Common myeloid progenitor, CD34-positive (primary cell): ENCODE results near the gene PLOD1.
A peak's percentile ranks its signal among the peaks of the same experiment; 100 is the strongest.
"Not testable (repeated sequence)": the region's sequence is repeated elsewhere in the genome, so short reads cannot be mapped to it uniquely, and the experiment has no call there.

ENCODE experiments used
- CTCF ChIA-PET: fragments of 350-600 bp; sonication (Branson Sonifier 250); formaldehyde crosslinking; loops from one replicate; lab custom pipeline; 2021; ENCODE audit warnings: antibody characterized with exemption; lab: Charles Lee
- POLR2A ChIA-PET: fragments of 350-600 bp; sonication (Branson Sonifier 250); formaldehyde crosslinking; loops from one replicate; lab custom pipeline; 2021; ENCODE audit warnings: antibody characterized with exemption; lab: Charles Lee
- DNase-seq, 3 donors: peaks; one replicate each; pipeline versions ENCODE4 v3.0.0 to v3.0.0-alpha.2; 2013
- H3K27ac ChIP-seq, 2 experiments: 1 replicate in 1 of 2; 2 replicates in 1 of 2; pipeline ENCODE4 v1.7.0; 2013; ENCODE audit warnings: inconsistent platforms in 2 of 2, low read length in 2 of 2, mild to moderate bottlenecking in 2 of 2, low read depth in 1 of 2, moderate library complexity in 1 of 2; ENCODE audit not compliant: severe bottlenecking in 2 of 2, insufficient read depth in 1 of 2, poor library complexity in 1 of 2
- H3K27me3 ChIP-seq, 5 experiments: replicated peaks in 2 of 5; 1 replicate in 3 of 5; 2 replicates in 2 of 5; pipeline versions ENCODE4 v1.6.1 to v1.7.0; 2013; ENCODE audit warnings: low read length in 4 of 5, mild to moderate bottlenecking in 2 of 5, moderate library complexity in 2 of 5, inconsistent platforms in 1 of 5; ENCODE audit not compliant: insufficient read depth in 5 of 5, control insufficient read depth in 4 of 5
- H3K36me3 ChIP-seq, 4 experiments: 1 replicate in 2 of 4; 2 replicates in 2 of 4; pipeline versions ENCODE4 v1.6.1 to v1.7.0; 2013; ENCODE audit warnings: low read length in 3 of 4, control low read depth in 1 of 4, mild to moderate bottlenecking in 1 of 4; ENCODE audit not compliant: control insufficient read depth in 4 of 4, insufficient read depth in 4 of 4
- H3K4me1 ChIP-seq, 4 experiments: 1 replicate in 3 of 4; 2 replicates in 1 of 4; pipeline versions ENCODE4 v1.6.1 to v1.7.1; 2013; ENCODE audit warnings: low read length in 3 of 4, mild to moderate bottlenecking in 3 of 4, control low read depth in 1 of 4, inconsistent platforms in 1 of 4, moderate library complexity in 1 of 4; ENCODE audit not compliant: control insufficient read depth in 4 of 4, insufficient read depth in 4 of 4; ENCODE audit errors: control extremely low read depth in 1 of 4
- H3K4me3 ChIP-seq, 7 experiments: 1 replicate in 4 of 7; 2 replicates in 3 of 7; pipeline versions ENCODE4 v1.5.1 to v1.7.0; 2013; ENCODE audit warnings: mild to moderate bottlenecking in 7 of 7, low read length in 6 of 7, moderate library complexity in 6 of 7, inconsistent platforms in 2 of 7, low read depth in 2 of 7, control low read depth in 1 of 7; ENCODE audit not compliant: insufficient read depth in 4 of 7, control insufficient read depth in 1 of 7; ENCODE audit errors: extremely low read depth in 1 of 7
- H3K9me3 ChIP-seq, 5 experiments: 1 replicate in 4 of 5; 2 replicates in 1 of 5; pipeline versions ENCODE4 v1.6.1 to v1.7.1; 2013; ENCODE audit warnings: low read length in 4 of 5, mild to moderate bottlenecking in 2 of 5, inconsistent platforms in 1 of 5, low read depth in 1 of 5, moderate library complexity in 1 of 5; ENCODE audit not compliant: control insufficient read depth in 4 of 5, insufficient read depth in 2 of 5; ENCODE audit errors: control extremely low read depth in 1 of 5
- WGBS: methylation state at CpG from one replicate; pipeline ENCODE4 v1.1.5; 2013; ENCODE audit not compliant: insufficient coverage; 5-methylcytosine and 5-hydroxymethylcytosine counted together

Gene PLOD1

DNA sequence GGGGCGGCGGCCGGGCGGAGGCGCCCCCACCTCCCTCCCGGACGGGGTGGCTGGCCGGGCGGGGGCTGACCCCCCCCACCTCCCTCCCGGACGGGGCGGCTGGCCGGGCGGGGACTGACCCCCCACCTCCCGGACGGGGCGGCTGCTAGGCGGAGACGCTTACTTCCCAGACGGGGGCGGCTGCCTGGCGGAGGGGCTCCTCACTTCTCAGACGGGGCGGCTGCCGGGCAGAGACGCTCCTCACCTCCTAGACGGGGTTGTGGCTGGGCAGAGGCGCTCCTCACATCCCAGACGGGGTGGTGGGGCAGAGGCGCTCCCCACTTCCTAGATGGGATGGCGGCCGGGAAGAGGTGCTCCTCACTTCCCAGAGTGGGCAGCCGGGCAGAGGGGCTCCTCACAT lies 73.8 kb downstream of the PLOD1 start:
- 93% methylated on average over 12 of the region's 33 CpGs for WGBS
- CTCF ChIA-PET, DNase-seq, POLR2A ChIA-PET, H3K27ac ChIP-seq, H3K9me3 ChIP-seq, H3K27me3 ChIP-seq, H3K4me3 ChIP-seq, H3K4me1 ChIP-seq: not testable (repeated sequence)
- peaks cover 17 to 82% (median 61%) of the 10 kb centered on the region in 4 experiments for H3K36me3 ChIP-seq

DNA sequence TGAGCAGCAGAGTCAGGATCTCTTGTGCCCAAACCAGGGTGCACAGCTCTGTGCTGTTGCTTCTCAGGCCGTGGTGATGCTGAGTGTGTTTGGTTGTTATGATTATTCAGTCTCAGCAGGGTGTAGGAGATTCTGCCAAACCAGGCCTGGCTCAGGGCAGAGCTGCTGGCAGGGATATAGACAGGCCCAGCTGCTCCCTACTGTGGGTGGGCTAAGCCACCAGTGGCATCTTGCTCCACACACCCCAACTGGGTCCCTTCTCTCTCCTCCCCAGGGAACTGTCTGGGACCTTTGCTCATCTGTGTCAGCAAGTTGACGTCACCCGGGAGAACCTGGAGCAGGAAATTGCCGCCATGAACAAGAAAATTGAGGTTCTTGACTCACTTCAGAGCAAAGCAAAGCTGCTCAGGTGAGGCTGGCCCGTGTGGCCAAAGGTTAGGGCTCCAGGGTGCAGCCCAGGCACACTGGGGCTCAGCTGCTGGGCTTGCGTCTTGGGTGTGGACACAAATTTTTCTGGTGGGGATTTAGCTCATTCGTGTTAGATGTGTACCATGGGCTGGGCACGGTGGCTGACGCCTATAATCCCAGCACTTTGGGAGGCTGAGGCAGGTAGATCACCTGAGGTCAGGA lies 74.9 kb downstream of the PLOD1 start:
- WGBS: 99% methylated on average over 7 of the region's 9 CpGs
- ChIA-PET CTCF (interaction anchor here (1.7 to 2.0 kb wide), 2 partner anchors 9 to 11 kb away, joined by 3 to 5 read pairs; no protein-coding TSS in a partner anchor), POLR2A (no interaction called here)
- Histone ChIP-seq H3K4me1 (no peaks in the 10 kb centered on the region), H3K4me3 (no peak overlapping the region), H3K36me3 (peaks cover 14 to 78% (median 55%) of the 10 kb centered on the region in 4 experiments), H3K9me3 (no peaks in the 10 kb centered on the region), H3K27me3 (no peaks in the 10 kb centered on the region), H3K27ac (no peak overlapping the region)
- no peak for DNase-seq

DNA sequence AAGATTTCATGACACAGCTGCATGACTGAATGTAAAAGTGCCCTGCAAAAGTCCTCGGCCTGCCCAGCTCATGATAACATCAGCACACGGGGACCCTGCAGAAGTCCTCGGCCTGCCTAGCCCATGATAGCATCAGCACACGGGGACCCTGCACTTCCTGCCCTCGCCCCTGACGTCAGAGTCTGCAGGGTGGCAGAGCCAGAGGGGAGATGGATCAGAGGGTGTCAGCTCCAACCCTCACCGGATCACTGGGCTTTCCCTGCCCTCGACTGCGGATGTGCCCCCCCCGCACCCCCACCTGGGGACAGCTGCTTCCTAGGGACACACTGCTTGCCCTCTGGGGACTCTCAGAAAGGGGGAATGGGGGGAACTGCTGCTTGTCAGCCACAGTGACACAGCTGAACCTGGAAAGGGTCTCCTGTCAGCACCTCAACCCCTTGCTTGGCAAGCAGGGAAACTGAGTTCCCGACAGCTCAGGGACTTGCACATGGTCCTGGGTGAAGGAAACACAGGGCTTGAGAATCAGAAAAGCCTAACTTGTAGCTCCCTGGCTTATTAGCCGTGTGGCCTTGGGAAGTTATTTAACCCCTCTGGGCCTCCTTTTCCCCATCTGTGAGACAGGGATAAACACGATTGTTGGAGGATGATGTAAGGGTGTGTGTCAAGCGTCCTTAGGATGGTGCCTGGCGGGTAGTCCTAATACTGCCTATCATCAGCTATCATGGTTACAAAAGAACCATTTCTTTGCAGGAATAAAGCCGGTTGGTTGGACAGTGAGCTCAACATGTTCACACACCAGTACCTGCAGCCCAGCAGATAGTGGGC lies 76.4 kb downstream of the PLOD1 start:
- H3K4me1 ChIP-seq: no peaks in the 10 kb centered on the region
- DNase-seq: no peak
- H3K36me3 ChIP-seq: peaks cover 4 to 69% (median 43%) of the 10 kb centered on the region in 4 experiments
- no peak overlapping the region for H3K27ac ChIP-seq
- 91% methylated on average over 6 of the region's 16 CpGs for WGBS
- H3K27me3 ChIP-seq: no peaks in the 10 kb centered on the region
- ChIA-PET CTCF (interaction anchor here (1.4 to 2.0 kb wide), 4 partner anchors 8 to 16 kb away, joined by 3 to 5 read pairs (median 3); no protein-coding TSS in a partner anchor), POLR2A (no interaction called here)
- H3K9me3 ChIP-seq: no peaks in the 10 kb centered on the region
- H3K4me3 ChIP-seq: no peak overlapping the region

DNA sequence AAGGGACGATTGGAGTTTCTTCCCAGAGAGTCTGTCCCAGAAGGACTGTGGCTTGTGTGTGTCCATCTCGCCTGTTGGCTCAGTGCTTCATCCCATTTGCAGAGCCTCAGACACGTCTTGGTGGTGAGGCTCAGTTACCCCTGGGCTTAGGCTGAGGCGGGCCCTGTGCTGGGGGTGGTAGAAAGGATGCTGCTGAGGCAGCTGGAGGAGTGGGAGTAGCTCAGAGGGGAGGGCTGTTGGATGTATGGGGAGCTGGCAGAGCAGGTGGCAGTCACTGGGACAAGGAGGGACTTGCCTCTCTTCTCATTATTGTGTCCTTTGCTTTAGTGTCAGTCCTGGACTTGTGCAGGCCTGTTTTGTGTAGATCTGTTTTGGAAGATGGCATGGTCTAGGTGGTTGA lies 77.5 kb downstream of the PLOD1 start:
- Histone ChIP-seq H3K4me3 (no peak overlapping the region), H3K4me1 (no peaks in the 10 kb centered on the region), H3K27ac (peak overlapping the region in 1 of 2 experiments; percentile 8), H3K9me3 (no peaks in the 10 kb centered on the region), H3K27me3 (no peaks in the 10 kb centered on the region), H3K36me3 (peaks cover 2 to 59% (median 33%) of the 10 kb centered on the region in 4 experiments)
- ChIA-PET CTCF (interaction anchor here (1.5 kb wide), 1 partner anchor 15 kb away, joined by 3 read pairs; no protein-coding TSS in a partner anchor), POLR2A (no interaction called here)
- DNase-seq: no peak
- 96% methylated on average over 4 of the region's 4 CpGs for WGBS

GRCh38 chr1:12012560-12013316 lies 78.2 kb downstream of the PLOD1 start:
- no peaks in the 10 kb centered on the region for H3K9me3 ChIP-seq
- no peaks in the 10 kb centered on the region for H3K27me3 ChIP-seq
- no peak for DNase-seq
- WGBS: 92% methylated on average over 7 of the region's 8 CpGs
- peak overlapping the region in 1 of 2 experiments; percentile 8 for H3K27ac ChIP-seq
- ChIA-PET POLR2A (interaction anchor here (0.7 to 1.3 kb wide), 2 partner anchors 75 to 105 kb away, joined by 4 read pairs; no protein-coding TSS in a partner anchor), CTCF (interaction anchor here (0.6 to 1.0 kb wide), 2 partner anchors 45 to 112 kb away, joined by 3 to 5 read pairs; no protein-coding TSS in a partner anchor)
- H3K36me3 ChIP-seq: peaks cover 2 to 52% (median 28%) of the 10 kb centered on the region in 4 experiments
- no peaks in the 10 kb centered on the region for H3K4me1 ChIP-seq
- no peak overlapping the region for H3K4me3 ChIP-seq

DNA sequence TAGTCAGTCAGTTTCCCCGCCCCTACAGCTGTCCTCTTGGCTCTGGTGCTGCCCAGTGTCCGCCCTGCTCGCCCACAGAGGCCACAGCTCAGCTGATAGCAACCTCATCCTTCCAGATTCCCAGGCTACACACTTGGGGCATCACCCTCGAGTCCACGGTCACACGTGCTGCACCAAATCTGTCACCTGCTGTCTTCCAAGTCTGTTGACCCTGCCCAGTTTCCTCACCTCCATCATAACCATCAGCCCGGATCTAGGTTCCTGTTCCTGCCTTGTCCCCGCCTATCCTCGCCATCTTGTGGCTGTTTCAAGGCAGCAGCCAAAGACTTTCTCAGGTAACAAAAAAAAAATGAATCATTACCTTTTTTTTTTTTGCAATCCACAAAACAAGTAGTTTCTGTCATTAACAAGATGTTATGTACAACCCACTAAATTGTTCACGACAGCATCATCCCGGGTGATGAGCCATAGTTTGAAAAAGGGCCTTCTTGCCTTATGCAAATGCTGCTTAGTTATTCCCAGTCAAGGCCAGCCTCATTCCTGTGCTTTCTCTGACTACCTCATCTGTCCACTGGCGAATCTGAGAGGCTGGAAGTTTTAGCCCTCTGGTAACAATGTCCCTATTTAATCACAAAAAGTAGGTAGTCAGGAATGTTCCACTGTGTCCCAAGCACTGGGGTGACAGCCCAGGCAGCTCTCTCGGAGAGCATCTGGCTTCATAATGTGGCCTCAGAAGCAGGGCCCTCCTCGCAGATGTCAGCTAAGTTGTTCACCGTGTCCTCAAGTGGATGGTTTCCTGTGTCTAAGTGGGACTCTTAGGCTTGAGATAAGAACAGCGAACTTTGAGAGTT lies 79.8 kb downstream of the PLOD1 start:
- no peaks in the 10 kb centered on the region for H3K27me3 ChIP-seq
- peak overlapping the region in 1 of 2 experiments; percentile 49 for H3K27ac ChIP-seq
- ChIA-PET CTCF (no interaction called here), POLR2A (interaction anchor here (1.3 kb wide), 1 partner anchor 107 kb away, joined by 4 read pairs; no protein-coding TSS in a partner anchor)
- no peak overlapping the region for H3K4me3 ChIP-seq
- peaks cover 2 to 49% (median 26%) of the 10 kb centered on the region in 4 experiments for H3K36me3 ChIP-seq
- WGBS: 79% methylated on average over 15 of the region's 16 CpGs
- H3K9me3 ChIP-seq: no peaks in the 10 kb centered on the region
- DNase-seq: peak in 1 of 3 donors; percentile 22
- peaks cover 0 to under 1% (median 0%) of the 10 kb centered on the region in 4 experiments for H3K4me1 ChIP-seq
